Measurements from ENCODE around the gene HNRNPAB. TPM values are rescaled to one million over a fixed set of nuclear protein-coding genes. Genes with fewer than 3 reads are reported as not detected.

The HNRNPAB gene
- total RNA-seq, 1 experiment from 2014 or later, result 547 TPM

GRCh38 chr5:178202541-178202940 lies 1.8 kb upstream of the HNRNPAB start:
- no peak overlapping the region for H2BK20ac ChIP-seq (ENCODE audit: low read depth, low read length, poor library complexity, severe bottlenecking)
- H3K9me3 ChIP-seq (ENCODE audit: control insufficient read depth, low read depth, low read length), result no peaks in the 10 kb centered on the region
- H3K56ac ChIP-seq (ENCODE audit: insufficient read length, low read depth, low read length), result no peak overlapping the region
- no peaks in the 10 kb centered on the region for H3K27me3 ChIP-seq (ENCODE audit: insufficient read depth, low read length)
- H2BK120ac ChIP-seq (ENCODE audit: low read depth, low read length, poor library complexity, severe bottlenecking), result no peak overlapping the region
- peaks cover 2% of the 10 kb centered on the region for H4K20me1 ChIP-seq (ENCODE audit: control insufficient read depth, insufficient read depth, insufficient read length)
- no peak overlapping the region for H3K4me2 ChIP-seq (ENCODE audit: insufficient read depth, insufficient read length, low read length)
- no peak overlapping the region for H3K18ac ChIP-seq (ENCODE audit: insufficient read length, low read depth, low read length)
- Mint-ChIP-seq H3K27ac (no peak overlapping the region), H3K9me3 (peaks cover 2 to 7% of the 10 kb centered on the region in 2 experiments; a peak in 4 of 5 replicates), H3K4me1 (peaks cover 14 to 27% of the 10 kb centered on the region in 2 experiments), H3K27me3 (ENCODE audit: low read depth) (peaks cover 30% of the 10 kb centered on the region), H3K36me3 (ENCODE audit: insufficient read depth in 1 of 3, low read depth in 3 of 3) (peaks cover 23 to 26% (median 25%) of the 10 kb centered on the region in 3 experiments), H3K4me3 (peak overlapping the region; percentile 54 to 71; a peak in 3 of 5 replicates)
- peaks cover 21% of the 10 kb centered on the region for H3K79me2 ChIP-seq (ENCODE audit: insufficient read depth, low read length)
- H2BK12ac ChIP-seq (ENCODE audit: insufficient read length, low read depth, low read length), result no peak overlapping the region
- no peak overlapping the region for H3K4ac ChIP-seq (ENCODE audit: low read depth, low read length)
- no peak overlapping the region for H4K5ac ChIP-seq (ENCODE audit: insufficient read length, low read depth, low read length)
- no peak overlapping the region for H3K27ac ChIP-seq (ENCODE audit: insufficient read length, low read depth, low read length)
- no peak overlapping the region for H2AFZ ChIP-seq (ENCODE audit: low read length)
- TF ChIP-seq, protein P1, sequence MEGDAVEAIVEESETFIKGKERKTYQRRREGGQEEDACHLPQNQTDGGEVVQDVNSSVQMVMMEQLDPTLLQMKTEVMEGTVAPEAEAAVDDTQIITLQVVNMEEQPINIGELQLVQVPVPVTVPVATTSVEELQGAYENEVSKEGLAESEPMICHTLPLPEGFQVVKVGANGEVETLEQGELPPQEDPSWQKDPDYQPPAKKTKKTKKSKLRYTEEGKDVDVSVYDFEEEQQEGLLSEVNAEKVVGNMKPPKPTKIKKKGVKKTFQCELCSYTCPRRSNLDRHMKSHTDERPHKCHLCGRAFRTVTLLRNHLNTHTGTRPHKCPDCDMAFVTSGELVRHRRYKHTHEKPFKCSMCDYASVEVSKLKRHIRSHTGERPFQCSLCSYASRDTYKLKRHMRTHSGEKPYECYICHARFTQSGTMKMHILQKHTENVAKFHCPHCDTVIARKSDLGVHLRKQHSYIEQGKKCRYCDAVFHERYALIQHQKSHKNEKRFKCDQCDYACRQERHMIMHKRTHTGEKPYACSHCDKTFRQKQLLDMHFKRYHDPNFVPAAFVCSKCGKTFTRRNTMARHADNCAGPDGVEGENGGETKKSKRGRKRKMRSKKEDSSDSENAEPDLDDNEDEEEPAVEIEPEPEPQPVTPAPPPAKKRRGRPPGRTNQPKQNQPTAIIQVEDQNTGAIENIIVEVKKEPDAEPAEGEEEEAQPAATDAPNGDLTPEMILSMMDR (conservative IDR thresholded peaks at IDR 0.05), result no peak
- peaks cover 10% of the 10 kb centered on the region for H3K23me2 ChIP-seq (ENCODE audit: insufficient read length, low read depth, low read length, poor library complexity, severe bottlenecking)
- DNase-seq, result peak; percentile 14
- no CpG with 5 or more reads among the region's 10 CpGs for WGBS (ENCODE audit: extremely low coverage, insufficient read length, low lambda C conversion rate)
- H3T11ph ChIP-seq (ENCODE audit: low read length), result no peak overlapping the region
- H2AK5ac ChIP-seq (ENCODE audit: insufficient read length, low read length), result no peak overlapping the region
- H3K23ac ChIP-seq (ENCODE audit: insufficient read length, low read depth, low read length), result no peak overlapping the region
- H4K91ac ChIP-seq (ENCODE audit: insufficient read length, low read depth, low read length), result no peak overlapping the region
- H2BK15ac ChIP-seq (ENCODE audit: low read depth, low read length), result no peak overlapping the region
- no peak overlapping the region for H3K14ac ChIP-seq (ENCODE audit: insufficient read depth, low read length)
- no peak overlapping the region for H4K8ac ChIP-seq (replicated peaks; ENCODE audit: insufficient read length, low read depth, low read length)
- no peaks in the 10 kb centered on the region; the same call in 1 of the 2 replicates for H3K4me1 ChIP-seq (ENCODE audit: insufficient read depth, low read length)
- no peak overlapping the region for H3K9ac ChIP-seq (ENCODE audit: extremely low read depth, insufficient read length, low read length)
- H3K79me1 ChIP-seq (ENCODE audit: insufficient read depth, low read depth, low read length, poor library complexity, severe bottlenecking), result peaks cover 9% of the 10 kb centered on the region
- no peak overlapping the region for H2BK5ac ChIP-seq (ENCODE audit: insufficient read length, low read length)
